Amygdala (tissue), 56 donors: Measurements from ENCODE around the gene PDLIM7.

ENCODE experiments used
- DNase-seq, 56 donors: peaks; one replicate each; lab custom pipeline; 2025; lab: John Stamatoyannopoulos, UW

PDLIM7 gene

DNA sequence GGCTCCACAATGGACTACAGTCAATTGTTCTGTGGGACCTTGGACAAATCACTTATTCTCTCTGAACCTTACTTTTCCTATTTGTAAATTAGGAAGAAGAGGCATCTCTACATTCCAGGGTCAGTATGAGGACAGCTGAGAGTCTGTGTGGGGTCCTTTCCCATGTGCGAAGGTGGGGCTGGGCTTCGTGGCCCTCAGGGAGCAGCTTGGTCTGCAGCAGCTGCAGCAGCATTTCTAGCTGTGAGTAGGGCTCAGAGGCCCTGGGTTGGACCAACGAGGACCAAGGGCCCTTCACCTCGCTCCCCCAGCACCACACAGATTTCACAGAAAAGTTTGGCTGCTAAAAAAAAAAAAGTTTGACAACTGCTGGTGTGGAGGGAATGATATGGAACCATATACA is 28.8 kb upstream of the PDLIM7 start:
- no peak for DNase-seq

DNA sequence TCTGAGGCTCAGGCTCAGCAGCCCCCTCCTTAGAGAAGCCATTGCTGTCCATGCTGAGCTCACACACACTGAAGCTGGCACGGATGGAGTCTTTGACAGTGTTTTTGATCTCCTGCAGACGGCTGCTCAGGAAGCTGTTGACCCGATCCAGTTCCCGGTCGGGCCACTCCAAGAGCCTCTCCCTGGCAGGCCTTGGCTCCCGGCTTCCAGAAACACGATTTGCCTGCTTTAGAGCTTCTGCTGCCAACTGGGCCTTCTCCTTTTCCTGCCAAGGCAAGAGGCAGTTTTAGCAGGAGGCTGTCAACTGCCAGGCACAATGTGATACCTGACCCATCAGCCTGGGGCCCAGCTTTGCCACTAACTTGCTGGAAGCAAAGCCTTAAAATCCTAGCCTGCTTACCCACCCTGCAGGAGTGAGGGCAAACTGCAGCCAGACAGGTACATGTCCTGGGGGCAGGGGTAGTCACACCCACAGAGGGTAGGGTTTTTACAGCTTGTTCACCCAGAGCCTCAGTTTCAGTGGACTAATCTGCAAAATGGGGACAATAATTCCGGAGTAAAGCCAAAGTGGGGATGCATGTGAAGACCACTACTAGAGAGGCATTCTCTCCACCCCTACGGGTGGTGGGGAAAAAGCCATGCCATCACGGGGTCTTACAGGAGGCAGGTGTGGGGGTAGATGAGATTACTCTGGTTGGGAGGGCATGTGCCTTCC is 27.7 kb upstream of the PDLIM7 start:
- peak in 4 of 56 donors; percentile 10 to 36 (median 26) for DNase-seq

DNA sequence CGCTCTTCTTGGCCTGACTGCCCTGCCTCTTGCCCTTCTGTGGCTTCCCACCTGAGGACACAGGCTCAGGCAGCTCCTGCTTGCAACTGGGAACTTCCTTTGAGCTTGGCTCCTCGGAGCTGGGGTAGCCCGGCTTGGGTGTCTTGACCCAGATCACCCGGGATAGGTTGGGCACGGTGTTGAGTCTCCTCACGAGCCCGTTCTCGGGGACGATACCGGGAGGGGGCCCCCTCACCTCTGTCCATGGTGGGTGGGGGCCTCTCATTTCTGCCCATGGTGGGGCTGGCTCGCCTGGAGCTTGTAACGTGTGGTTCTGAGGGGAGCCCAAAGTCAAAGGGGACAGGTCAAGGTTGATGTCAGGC is 27.1 kb upstream of the PDLIM7 start:
- DNase-seq, result no peak

DNA sequence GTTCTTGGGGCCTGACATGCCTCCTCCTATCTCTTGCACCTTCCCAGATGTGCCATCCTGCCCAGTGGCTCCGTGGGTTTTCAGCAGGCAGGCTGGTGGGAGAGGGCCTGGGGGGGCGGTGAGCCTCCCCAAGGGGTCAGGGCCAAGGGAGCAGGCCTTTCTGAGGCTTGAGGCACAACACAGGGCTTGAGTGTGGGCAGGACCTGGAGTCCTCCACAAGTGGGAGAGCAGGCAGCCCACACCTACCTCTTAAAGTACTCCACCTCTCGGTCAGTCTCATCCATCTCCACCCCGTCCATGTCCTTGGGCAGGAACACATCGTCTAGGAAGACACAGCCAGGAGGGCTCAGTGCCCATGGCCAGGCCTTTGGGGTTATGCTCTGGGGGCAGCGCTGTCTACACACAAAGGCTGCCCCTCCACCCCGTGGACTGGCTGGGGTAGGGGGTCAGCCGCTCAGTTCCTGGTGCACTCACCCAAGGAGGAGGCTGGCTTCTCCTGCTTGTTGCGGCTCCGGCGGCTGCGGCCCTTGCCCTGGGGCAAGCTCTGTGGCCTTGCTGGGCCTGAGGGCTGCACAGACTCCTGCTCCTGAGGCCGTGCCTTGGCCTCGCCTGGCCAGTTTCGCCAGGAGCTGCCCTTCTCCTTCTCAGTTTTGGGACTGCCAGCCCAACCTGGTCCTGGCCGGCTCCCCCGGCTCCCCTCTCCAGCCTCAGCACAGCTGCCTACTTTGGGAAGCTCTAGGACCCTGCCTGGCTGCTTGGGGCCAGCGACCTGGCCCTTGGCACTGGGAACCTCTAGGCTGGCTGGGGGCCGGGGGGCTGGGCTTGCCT is 26.5 kb upstream of the PDLIM7 start:
- no peak for DNase-seq

DNA sequence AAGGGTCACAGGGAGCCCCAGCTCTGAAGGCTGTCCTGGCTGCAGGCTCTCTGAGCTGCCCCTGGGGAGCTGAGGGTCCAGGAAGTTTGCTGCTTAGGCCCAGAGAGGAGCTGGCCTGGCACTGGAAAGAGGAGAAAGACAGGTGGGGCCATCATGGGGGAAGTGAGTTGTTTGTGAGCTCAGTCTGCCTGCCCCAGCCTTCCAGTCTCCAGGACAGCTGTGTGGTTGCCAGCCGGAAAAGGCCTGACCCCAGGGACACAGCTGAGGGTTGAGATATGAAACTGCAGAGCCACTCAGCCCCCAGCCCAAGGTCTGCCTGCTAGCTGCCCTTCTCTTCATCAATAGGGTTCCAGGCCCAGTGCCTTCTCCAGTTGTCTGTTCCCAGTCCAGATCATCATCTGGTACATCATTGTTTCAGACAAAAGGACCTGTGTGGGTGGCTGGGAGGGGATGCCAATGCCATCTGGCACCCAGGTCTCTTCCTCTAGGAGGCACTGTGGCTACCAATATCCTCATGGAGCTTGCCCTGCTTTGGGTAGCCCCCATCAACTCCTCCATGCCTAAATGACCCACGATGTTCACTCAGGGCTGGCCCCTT is 23.6 kb upstream of the PDLIM7 start:
- DNase-seq, result peak in 2 of 56 donors; percentile 23 to 45

DNA sequence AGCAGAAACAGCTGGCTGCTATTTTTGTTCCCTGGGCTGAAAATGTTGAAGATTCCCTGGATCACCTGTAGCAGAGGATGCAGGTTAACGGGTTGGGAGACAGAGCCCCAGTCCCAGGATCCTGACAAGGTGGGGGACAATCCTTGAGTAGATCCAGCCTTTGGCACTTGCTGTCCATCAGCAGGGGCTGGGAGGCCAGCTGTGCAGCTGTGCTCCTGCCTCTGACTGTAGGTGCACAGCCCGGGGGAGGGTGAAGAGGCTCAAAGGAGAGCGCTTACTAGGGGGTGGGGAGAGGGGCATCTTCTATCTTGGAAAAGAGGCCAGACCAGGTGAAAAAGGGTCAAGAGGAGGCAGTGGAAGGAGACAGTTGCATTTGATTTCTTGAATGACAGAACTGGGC is 22.9 kb upstream of the PDLIM7 start:
- no peak for DNase-seq

DNA sequence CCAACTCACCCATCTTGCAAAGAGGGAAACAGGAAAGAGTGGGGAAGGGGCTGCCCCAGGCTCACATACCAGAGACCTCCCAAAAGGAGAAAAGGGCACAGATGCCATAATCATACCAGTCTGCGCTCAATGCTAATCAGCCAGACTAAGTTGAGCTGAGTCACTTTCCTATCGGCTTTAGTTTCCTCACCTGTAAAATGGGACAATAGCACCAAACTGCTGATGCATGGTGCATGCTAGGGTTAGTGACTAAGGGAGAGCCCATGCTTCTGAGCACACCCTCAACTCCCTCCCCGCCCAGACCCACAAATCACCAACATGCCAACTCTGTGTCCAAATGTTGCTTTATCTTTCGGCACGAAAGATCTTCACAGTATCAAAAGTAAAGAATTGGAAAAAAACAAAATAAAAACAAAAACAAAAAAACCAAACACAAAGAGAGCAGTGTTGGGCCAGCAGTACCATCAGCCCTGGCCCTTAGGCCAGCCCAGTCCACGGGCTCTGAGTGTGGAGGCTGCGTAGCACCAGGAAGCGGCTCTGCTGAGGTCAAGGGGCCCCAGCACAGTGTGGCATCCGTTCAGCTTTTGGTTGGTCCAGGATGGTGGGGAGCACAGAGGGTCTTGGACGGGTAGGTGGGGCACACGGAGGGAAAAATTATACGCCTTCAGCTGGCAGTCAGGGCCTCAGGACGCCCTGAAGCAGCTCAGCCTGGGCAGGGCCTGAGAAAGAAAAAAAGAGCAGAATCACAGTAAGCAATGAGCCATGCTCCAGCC is 22.2 kb upstream of the PDLIM7 start:
- no peak for DNase-seq

DNA sequence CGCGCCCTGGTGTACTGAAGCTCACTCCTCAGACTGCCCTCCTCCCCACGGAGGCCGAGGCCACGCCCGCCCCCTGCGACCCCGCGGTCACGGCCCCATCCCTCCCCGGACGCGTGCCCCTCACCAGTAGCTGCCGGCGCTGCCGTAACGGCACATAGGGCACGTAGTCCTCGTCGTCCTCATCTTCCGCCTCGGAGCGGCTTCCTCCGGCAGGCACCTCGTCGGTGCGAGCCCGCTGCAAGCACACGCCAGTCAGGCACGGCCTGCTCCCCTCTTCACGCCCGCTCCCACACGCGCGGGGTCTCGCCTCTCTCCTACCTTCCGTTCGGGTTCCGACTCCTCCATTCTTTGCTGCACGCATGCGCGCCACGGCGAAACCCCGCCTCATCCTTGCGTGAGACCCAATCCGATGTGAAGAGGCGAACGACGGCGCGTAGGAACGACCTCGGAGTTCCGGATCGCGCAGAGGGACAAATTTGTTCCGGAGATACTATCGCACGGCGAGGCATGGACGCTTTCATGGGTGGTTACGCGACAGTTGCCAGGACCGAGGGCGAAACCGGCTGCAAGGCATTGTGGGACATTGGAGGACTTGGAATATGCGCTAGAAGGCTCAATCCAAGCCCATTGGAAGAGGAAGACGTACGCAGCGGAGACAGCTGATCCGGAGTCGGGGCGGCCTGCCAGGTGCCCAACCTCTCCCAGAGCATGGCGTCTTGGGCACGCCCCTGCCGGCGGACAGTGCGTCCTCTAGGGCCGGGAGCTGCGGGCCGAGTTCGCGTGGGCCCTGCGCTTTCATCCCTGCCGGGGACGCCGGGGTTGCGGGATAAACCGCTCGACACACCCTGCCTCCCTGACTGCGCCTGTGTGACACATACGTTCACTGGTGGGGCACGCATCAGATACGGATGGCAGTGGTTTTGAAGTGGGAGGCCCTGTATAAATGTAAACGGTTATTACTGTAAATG is 19.5 kb upstream of the PDLIM7 start, which contains the start of gene DDX41:
TSS of gene DDX41 (minus strand) at position 361 of the 968 bp plus-strand sequence. CDS start at position 345, 16 bp downstream.
- peak; percentile 89 to 99 (median 96) for DNase-seq

DNA sequence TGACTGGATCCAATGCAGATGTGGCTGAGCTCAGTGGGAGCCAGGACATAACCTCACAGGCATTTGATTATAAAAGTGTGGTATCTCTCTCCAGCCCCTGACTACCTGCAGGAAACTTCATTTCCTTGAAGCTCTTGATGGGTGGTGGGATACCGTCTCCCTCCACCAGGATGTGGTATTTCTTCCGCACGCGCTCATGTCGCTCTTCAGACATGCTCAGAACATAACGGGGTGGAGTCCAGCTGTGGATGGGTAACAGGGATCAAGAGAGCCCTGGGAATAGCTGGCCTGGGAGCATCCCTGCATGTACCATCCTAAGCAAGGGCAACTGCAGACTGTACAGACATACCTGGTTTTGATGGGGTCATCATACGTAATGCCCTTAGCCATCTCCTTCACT is 18.2 kb upstream of the PDLIM7 start:
- no peak for DNase-seq

DNA sequence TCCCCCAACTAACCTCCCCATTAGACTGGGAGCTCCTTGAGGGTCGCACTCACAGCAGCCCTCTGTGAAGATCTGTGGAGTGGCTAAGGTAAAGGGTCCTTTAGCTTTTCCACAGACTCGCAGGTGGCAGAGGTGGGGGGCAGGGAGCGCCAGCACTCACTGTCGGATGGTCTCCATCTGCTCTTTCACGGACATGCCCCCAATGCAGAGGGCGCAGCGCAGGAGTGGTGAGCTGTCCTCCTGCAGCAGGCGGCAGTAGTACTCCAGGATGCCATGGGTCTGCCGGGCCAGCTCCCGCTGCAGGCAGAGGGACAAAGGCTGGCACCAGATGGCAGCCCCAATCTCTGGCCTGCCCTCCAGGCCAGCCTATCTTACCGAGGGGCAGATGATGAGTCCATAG is 17.1 kb upstream of the PDLIM7 start:
- no peak for DNase-seq

DNA sequence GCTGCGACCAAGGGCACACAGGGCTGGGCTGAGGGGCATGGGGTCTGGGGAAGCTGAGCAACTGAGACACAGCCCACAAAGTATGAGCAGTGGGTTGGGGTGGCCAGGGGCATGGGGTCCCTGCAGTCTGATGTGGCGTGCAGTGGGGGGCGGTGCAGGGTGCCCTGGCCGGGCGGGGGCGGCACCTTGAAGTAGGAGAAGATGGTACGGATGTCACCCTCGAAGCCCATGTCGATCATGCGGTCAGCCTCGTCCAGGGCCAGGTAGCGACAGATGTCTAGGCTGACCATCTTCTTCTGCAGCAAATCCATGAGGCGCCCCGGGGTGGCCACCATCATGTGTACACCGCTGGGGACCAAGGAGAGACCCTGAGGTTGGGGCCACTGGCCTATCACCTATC is 16.1 kb upstream of the PDLIM7 start:
- no peak for DNase-seq

DNA sequence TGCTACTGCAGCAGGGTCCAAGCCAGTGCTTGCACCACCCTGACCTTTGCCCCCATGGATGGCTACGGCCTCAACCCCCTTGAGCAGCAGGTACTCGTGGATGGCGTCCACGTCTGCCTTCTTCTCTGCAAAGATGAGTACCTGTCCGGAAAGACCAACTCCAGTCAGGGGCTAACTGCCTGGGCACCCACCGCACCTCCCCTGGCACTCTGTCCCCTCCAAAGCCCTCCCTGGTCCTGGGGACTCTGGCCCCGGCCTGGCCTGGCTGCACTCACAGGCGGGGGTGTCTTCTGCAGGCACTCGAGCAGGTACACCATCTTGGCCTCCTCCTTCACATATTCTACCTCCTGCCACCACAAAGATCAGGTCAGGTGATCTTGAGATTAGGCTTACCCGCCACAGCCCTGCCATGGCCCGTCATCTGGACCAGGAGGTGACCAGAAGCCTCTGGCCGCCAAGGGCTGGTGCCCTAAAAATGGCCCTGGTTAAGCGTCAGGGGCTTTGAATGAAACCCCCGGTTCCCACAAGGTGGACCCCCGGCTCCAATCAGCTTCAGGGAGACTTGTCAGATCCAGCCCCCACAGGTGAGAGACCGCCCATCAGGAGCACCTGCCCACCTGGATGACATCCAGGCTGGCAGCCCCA is 15.5 kb upstream of the PDLIM7 start:
- no peak for DNase-seq

DNA sequence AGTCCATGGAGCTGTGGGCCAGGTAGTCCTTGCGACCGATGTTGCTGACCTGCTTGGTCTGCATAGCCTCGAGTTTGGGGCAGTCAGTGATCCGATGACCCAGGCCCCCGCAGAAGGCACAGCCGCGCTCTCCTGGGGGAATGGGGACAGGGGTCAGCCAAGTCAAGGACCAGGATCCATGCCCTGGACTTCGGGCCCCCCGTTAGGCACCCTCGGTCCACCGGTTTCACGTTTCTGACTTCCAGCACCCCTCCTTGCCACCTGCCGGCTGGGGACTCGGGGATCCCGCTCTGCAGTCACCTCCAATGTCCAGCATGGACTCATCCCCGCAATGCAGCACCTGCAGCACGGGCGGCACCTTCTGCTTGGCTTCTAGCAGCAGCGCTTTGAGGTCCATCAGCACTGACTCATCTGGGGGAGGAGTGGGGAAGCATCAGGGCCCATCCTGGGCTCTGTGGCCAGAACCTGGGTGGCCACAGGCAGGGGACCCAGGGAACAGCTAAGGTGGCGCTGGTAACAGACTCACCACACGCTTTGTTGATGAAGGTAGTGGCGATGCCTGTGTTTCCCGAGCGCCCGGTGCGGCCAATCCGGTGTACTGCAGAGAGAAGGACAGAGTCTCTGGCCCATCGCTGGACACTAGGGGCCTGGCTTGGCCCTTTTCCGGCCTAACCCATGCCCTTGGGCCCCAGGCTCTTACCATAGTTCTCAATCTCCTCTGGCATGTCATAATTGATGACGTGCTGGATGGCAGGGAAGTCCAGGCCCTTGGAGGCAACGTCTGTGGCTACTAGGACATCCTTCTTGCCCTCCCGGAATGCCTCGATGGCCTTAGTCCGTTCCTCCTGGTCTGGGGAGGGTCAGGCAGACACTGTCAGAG is 14.6 kb upstream of the PDLIM7 start:
- no peak for DNase-seq

DNA sequence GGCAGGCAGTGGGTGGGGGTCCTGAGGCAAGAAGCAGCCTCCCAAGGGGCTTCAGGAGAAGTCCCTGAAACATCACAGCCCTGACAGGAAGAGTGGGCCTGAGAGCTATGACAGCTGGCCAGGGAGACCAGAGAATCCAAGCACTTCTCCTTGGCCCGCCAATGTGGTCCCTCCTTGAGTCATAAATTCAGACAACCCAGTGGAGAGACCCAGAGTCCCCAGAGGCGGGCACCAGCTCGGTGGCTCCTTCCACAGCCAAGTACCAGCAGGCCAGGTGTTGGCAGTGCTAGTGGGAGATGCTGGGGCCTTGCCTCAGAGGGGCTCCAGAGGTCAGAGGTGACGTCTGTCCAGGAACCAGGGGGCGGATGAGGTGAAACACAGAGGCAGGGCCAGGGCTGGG is 13.8 kb upstream of the PDLIM7 start:
- DNase-seq, result no peak

DNA sequence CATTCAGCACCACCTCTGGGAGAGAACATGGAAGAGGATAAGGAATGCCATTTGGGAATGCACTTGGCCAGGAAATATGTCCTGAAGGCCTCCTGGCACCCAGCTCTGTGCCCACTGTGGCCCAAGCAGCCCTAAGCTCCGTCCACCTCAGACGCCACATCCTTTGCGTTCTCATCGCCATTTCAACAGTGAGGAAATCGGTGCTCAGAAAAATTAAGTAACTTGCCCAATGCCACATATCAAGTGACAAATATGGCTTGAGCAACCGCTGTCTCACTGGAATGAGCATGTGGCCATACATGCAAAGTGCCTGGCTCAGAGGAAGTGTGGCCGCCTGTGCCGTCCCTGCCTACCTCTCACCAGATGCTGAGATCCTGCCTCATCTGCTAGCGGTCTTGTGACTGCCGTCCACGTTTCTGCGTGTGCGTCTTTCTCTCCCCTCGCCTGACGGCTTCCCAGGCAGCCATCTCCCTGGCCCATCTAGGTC is 13.2 kb upstream of the PDLIM7 start:
- DNase-seq, result no peak

DNA sequence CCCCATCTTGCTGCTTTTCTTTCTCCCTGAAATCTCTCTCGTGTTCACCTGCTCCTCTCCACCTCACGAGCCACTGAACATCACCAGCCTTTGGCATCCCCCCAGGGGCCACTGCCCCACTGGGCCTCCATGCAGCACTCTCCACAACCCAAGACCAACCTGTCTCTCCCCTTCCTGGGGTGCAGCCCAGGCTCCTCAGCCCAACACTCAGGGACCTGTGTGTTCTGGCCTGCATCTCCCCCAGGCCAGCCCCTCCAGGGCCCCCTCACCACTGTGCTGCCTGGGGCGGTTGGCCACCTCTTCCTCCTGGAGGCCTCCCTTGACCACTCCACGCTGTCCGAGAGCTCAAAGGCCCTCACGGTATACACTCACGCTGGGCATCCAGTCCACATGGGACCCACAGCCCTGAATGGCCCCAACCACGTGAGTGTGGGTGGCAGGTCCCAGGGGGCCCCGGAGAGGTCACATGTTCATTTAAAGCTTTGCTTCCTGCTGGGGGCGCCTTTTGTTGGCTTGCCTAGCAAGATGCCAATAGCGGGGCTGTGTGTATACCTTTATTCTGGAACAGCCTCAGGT is 12.7 kb upstream of the PDLIM7 start:
- DNase-seq, result no peak

DNA sequence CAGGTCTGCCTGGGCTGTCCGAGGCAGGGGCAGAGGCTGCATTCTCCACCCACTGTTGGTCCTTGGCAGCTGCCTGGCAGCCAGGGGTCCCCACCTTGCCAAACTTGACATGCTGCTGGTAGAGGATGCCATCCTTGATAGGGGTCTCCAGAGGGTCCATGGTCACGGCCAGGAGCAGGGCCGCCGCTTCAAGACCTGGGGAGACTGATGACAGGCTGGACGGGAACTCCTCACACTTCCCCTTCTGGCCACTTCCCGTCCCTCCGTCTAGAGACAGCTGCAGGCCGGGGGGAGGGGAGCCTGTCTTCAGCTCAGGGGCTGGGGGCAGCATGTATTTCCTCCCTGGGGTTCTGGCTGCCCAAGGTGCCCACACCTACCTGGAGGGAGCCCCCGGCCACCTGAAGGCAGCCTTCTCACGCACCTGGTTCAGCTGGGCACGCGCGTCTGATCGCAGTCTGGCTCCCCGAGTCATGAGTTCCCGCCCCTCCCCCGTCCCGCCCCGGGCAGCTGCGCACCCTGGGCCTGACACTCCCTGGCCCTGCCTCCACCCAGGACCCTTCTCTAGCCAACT is 12.1 kb upstream of the PDLIM7 start, which contains the start of gene DOK3:
TSS of gene DOK3 (minus strand) at position 446 of the 571 bp plus-strand sequence. CDS start at position 160, 286 bp downstream.
- DNase-seq, result peak in 2 of 56 donors; percentile 4 to 15
